Panc1 (cell line): Measurements from ENCODE around the gene DIAPH1. TPM values are rescaled to one million over a fixed set of nuclear protein-coding genes. Genes with fewer than 3 reads are reported as not detected.

Experiments
- ATAC-seq: fragments of 200-7000 bp; cut with Tn5 transposase; 2 replicates; pipeline ENCODE4 v1.9.1; 2020; ENCODE audit warnings: mild to moderate bottlenecking, moderate library complexity
- BruUV-seq: library from RNA; stranded (reverse); fragments of 400-500 nt; replicated peaks from 2 replicates; lab custom pipeline; 2021; lab: Mats Ljungman, UMichigan
- CTCF ChIA-PET: fragments of 300-600 bp; sonication (Branson Sonifier 250); formaldehyde crosslinking; loops from one replicate; lab custom pipeline; 2022; ENCODE audit warnings: antibody characterized with exemption; lab: Charles Lee
- POLR2A ChIA-PET: fragments of 300-600 bp; sonication (Branson Sonifier 250); formaldehyde crosslinking; loops from one replicate; lab custom pipeline; 2022; ENCODE audit warnings: antibody characterized with exemption; lab: Charles Lee
- DNase-seq: peaks from one replicate; pipeline ENCODE4 v3.0.0-alpha.2; 2010; ENCODE audit warnings: low read depth, low spot score
- H3K27ac ChIP-seq: 2 replicates; pipeline ENCODE4 v1.5.1; 2011; ENCODE audit warnings: mild to moderate bottlenecking, low read length, inconsistent platforms
- H3K27me3 ChIP-seq: fragments of 200-500 bp; sonication (Bioruptor generic); 2 replicates; pipeline ENCODE4 v1.6.0; 2014; ENCODE audit warnings: low read length, inconsistent platforms; ENCODE audit not compliant: control insufficient read depth, insufficient read depth
- H3K36me3 ChIP-seq: fragments of 200-500 bp; sonication (Bioruptor generic); 2 replicates; pipeline ENCODE4 v1.5.1; 2014; ENCODE audit warnings: inconsistent platforms, mild to moderate bottlenecking, low read length, moderate library complexity; ENCODE audit not compliant: control insufficient read depth, insufficient read depth
- H3K4me1 ChIP-seq: 2 replicates; pipeline ENCODE4 v1.5.1; 2011; ENCODE audit warnings: inconsistent platforms, mild to moderate bottlenecking, low read length, moderate library complexity; ENCODE audit not compliant: control insufficient read depth, insufficient read depth
- H3K4me3 ChIP-seq, 2 experiments: 2 replicates each; pipeline ENCODE4 v1.5.1; 2011 to 2012; ENCODE audit warnings: low read depth in 2 of 2, low read length in 2 of 2, mild to moderate bottlenecking in 2 of 2, inconsistent platforms in 1 of 2, moderate library complexity in 1 of 2
- H3K9me3 ChIP-seq: fragments of 200-500 bp; sonication (Bioruptor generic); 2 replicates; pipeline ENCODE4 v1.5.1; 2014; ENCODE audit warnings: low read depth, mild to moderate bottlenecking, inconsistent platforms, low read length, moderate library complexity; ENCODE audit not compliant: control insufficient read depth, insufficient read depth
- CTCF ChIP-seq: fragments of 450-650 bp; IDR thresholded peaks from 2 replicates; pipeline ENCODE4 v1.5.1; 2017; ENCODE audit warnings: mild to moderate bottlenecking
- POLR2AphosphoS5 ChIP-seq: IDR thresholded peaks from 2 replicates; pipeline ENCODE4 v1.6.1; 2012; ENCODE audit warnings: mild to moderate bottlenecking, low read depth, low read length, moderate library complexity
- REST ChIP-seq, 2 experiments: IDR thresholded peaks; 2 replicates each; pipeline ENCODE4 v1.6.1; 2011 to 2012; ENCODE audit warnings: low read depth in 2 of 2, control low read depth in 1 of 2, low read length in 1 of 2, mild to moderate bottlenecking in 1 of 2, moderate library complexity in 1 of 2; ENCODE audit not compliant: insufficient read depth in 1 of 2
- SIN3A ChIP-seq: IDR thresholded peaks from 2 replicates; pipeline ENCODE4 v1.6.1; 2012; ENCODE audit warnings: low read depth, mild to moderate bottlenecking, low read length, moderate library complexity, borderline replicate concordance; ENCODE audit not compliant: insufficient read depth
- TCF7L2 ChIP-seq: IDR thresholded peaks from 2 replicates; pipeline ENCODE4 v1.6.1; 2011; ENCODE audit warnings: mild to moderate bottlenecking, low read depth, low read length, inconsistent platforms
- in situ Hi-C: cut with HindIII; loops from 2 replicates; pipeline ENCODE4 v1.10.0; 2016; ENCODE audit warnings: low sequenced_read_pairs, low pct_unique_long_range_greater_than_20kb
- intact Hi-C: fragments of 100-400 bp; cut with micrococcal nuclease; formaldehyde crosslinking; loops from one replicate; pipeline ENCODE4 v1.10.0; 2022; ENCODE audit not compliant: unreplicated experiment
- total RNA-seq: library from RNA; stranded (reverse); gene quantifications from one replicate; pipeline ENCODE4 v1.2.1, GENCODE V29; 2021; ENCODE audit not compliant: unreplicated experiment

DIAPH1 gene
- total RNA-seq, 1 experiment from 2014 or later: 155 TPM

- TF ChIP-seq SIN3A (no peak), REST (IDR thresholded peaks at IDR 0.05; ENCODE audit: insufficient read depth in 1 of 2, low read depth in 2 of 2, low read length in 1 of 2) (no peak), CTCF (no peak), TCF7L2 (no peak), POLR2AphosphoS5 (no peak)
- CTCF ChIA-PET: no interaction called here
- no peak for ATAC-seq
- no TSS peak for BruUV-seq
- H3K36me3 ChIP-seq: peaks cover 13% of the 10 kb centered on the region
- no peak overlapping the region for H3K4me3 ChIP-seq
- no peaks in the 10 kb centered on the region for H3K27me3 ChIP-seq
- POLR2A ChIA-PET: no interaction called here
- no peak for DNase-seq
- intact Hi-C loops (loop anchor here (10.0 kb wide), 1 partner anchor 174 kb away; the partner anchor contains the start of genes PCDHGA4, PCDHGB1 and PCDHGB2), in situ Hi-C loops (no loop called here)
- H3K27ac ChIP-seq: no peak overlapping the region
- no peaks in the 10 kb centered on the region for H3K9me3 ChIP-seq
- peaks cover 8% of the 10 kb centered on the region for H3K4me1 ChIP-seq
These were observed 89.8 kb downstream of the DIAPH1 start for GRCh38 chr5:141529002-141529401.

- in situ Hi-C loops (no loop called here), intact Hi-C loops (loop anchor here (10.0 kb wide), 1 partner anchor 174 kb away; the partner anchor contains the start of genes PCDHGA4, PCDHGB1 and PCDHGB2)
- Histone ChIP-seq H3K4me1 (peaks cover 9% of the 10 kb centered on the region), H3K36me3 (peaks cover 13% of the 10 kb centered on the region), H3K27me3 (no peaks in the 10 kb centered on the region), H3K27ac (no peak overlapping the region), H3K4me3 (no peak overlapping the region), H3K9me3 (no peaks in the 10 kb centered on the region)
- TF ChIP-seq CTCF (no peak), TCF7L2 (no peak), POLR2AphosphoS5 (no peak), REST (IDR thresholded peaks at IDR 0.05; ENCODE audit: insufficient read depth in 1 of 2, low read depth in 2 of 2, low read length in 1 of 2) (no peak), SIN3A (no peak)
- ATAC-seq (no peak), DNase-seq (no peak)
- POLR2A ChIA-PET: interaction anchor here (0.6 kb wide), 1 partner anchor 1126 kb away, joined by 3 read pairs; no protein-coding TSS in a partner anchor
- CTCF ChIA-PET: interaction anchor here (1.0 kb wide), 1 partner anchor 24 kb away, joined by 3 read pairs; no protein-coding TSS in a partner anchor
- BruUV-seq: no TSS peak
These were observed 90.4 kb downstream of the DIAPH1 start for GRCh38 chr5:141528291-141528984.
